ENCODE measurements around the gene GID4. TPM values are rescaled to one million over a fixed set of nuclear protein-coding genes. Genes with fewer than 3 reads are reported as not detected.

The GID4 gene
- total RNA-seq, 2 experiments from 2014 or later: 3.4 to 3.7 TPM

DNA sequence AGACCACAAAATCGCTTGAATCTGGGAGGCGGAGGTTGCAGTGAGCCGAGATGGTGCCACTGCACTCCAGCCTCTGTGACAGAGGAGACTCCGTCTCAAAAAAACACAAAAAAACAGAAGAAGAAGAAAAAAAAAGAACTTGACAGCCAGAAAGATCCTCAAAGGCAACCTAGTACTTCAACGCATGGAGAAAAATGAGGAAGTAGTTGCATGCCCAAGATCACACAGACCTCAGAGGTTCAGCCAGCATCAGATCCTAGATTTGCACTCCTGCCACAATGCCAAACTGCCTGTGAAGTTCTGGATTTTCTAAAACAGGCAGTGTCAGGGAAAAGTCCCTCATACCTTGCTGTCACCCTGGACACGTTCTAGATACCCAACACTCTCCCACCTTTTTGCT is 1.7 kb upstream of the GID4 start:
- Histone ChIP-seq H3K27ac (ENCODE audit: low read depth in 1 of 2, low read length in 2 of 2) (no peak overlapping the region), H3K9me3 (ENCODE audit: control insufficient read depth in 1 of 2, insufficient read depth in 1 of 2, low read length in 2 of 2) (no peaks in the 10 kb centered on the region), H3K4me1 (ENCODE audit: insufficient read depth, low read length) (peaks cover 43% of the 10 kb centered on the region), H3K27me3 (ENCODE audit: control insufficient read depth in 1 of 2, insufficient read depth in 2 of 2, low read length in 2 of 2) (no peaks in the 10 kb centered on the region), H3K4me3 (ENCODE audit: low read length) (no peak overlapping the region), H3K36me3 (ENCODE audit: insufficient read depth, low read length) (no peaks in the 10 kb centered on the region)
- peaks cover 11% of the 10 kb centered on the region for H3K36me3 Mint-ChIP-seq (ENCODE audit: low read depth)
- ChIA-PET POLR2A (interaction anchor here (2.8 kb wide), 1 partner anchor 65 kb away, joined by 8 read pairs; the partner anchor contains the start of genes DRC3 and TOM1L2), CTCF (no interaction called here)
- ATAC-seq (ENCODE audit: poor library complexity) (no peak), DNase-seq (peak in 2 of 14 experiments; percentile 31 to 34)
- peaks cover 62% of the 10 kb centered on the region for H3K4me1 Mint-ChIP-seq (ENCODE audit: low read depth)
- intact Hi-C loops (cut with DNase I, micrococcal nuclease): loop anchor here (2.0 to 10.0 kb wide), 4 partner anchors 283 to 680 kb away; partner anchors contain the start of gene MED9 (in 1 of the 2)
- peak overlapping the region; percentile 100 for H3K4me3 Mint-ChIP-seq
- TF ChIP-seq, protein P1, sequence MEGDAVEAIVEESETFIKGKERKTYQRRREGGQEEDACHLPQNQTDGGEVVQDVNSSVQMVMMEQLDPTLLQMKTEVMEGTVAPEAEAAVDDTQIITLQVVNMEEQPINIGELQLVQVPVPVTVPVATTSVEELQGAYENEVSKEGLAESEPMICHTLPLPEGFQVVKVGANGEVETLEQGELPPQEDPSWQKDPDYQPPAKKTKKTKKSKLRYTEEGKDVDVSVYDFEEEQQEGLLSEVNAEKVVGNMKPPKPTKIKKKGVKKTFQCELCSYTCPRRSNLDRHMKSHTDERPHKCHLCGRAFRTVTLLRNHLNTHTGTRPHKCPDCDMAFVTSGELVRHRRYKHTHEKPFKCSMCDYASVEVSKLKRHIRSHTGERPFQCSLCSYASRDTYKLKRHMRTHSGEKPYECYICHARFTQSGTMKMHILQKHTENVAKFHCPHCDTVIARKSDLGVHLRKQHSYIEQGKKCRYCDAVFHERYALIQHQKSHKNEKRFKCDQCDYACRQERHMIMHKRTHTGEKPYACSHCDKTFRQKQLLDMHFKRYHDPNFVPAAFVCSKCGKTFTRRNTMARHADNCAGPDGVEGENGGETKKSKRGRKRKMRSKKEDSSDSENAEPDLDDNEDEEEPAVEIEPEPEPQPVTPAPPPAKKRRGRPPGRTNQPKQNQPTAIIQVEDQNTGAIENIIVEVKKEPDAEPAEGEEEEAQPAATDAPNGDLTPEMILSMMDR (IDR thresholded peaks at IDR 0.05): no peak
- H3K27ac Mint-ChIP-seq: peak overlapping the region; percentile 91
- H3K9me3 Mint-ChIP-seq: no peaks in the 10 kb centered on the region
- no peaks in the 10 kb centered on the region for H3K27me3 Mint-ChIP-seq

DNA sequence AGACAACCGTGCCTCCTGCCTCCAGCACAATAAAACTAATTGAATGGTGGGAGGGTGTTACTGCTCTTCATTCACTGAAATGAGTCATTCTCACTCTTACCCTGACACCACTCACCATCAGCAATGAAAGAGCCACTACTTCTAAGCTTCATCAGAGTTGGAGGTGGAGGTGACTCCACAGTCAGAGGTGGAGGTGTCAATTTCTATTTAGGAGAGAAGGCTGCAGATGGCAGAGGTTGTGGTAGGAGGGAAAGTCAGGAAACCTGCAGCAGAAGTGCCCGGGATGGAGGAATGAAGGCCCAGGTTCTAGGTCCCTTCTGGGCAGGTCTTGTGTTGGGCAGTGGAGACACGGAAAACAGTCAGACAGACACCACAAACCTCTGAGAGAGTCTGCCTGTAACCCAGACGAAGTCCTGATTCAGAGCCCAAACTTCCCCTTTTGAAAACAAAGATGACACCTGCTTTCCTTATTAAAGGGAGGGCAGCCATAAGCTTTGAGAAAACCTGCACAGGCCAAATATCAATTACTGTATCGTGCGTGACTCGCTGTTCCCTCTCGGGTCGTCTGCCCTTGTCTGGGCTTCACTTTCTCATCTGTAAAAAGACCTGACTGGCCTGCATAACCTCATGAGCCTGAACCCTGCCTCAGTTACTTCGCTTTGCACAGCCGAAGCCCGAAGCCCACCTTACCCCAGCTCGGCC is 908 bp upstream of the GID4 start:
- Histone ChIP-seq H3K4me3 (ENCODE audit: low read length) (peak overlapping the region; percentile 93), H3K27me3 (ENCODE audit: control insufficient read depth in 1 of 2, insufficient read depth in 2 of 2, low read length in 2 of 2) (no peaks in the 10 kb centered on the region), H3K27ac (ENCODE audit: low read depth in 1 of 2, low read length in 2 of 2) (peak overlapping the region; percentile 72 to 74), H3K9me3 (ENCODE audit: control insufficient read depth in 1 of 2, insufficient read depth in 1 of 2, low read length in 2 of 2) (no peaks in the 10 kb centered on the region), H3K4me1 (ENCODE audit: insufficient read depth, low read length) (peaks cover 40% of the 10 kb centered on the region), H3K36me3 (ENCODE audit: insufficient read depth, low read length) (no peaks in the 10 kb centered on the region)
- Mint-ChIP-seq H3K27me3 (no peaks in the 10 kb centered on the region), H3K4me3 (peak overlapping the region; percentile 100), H3K27ac (peak overlapping the region; percentile 91), H3K36me3 (ENCODE audit: low read depth) (peaks cover 11% of the 10 kb centered on the region), H3K4me1 (ENCODE audit: low read depth) (peaks cover 59% of the 10 kb centered on the region), H3K9me3 (no peaks in the 10 kb centered on the region)
- TF ChIP-seq, protein P1 (IDR thresholded peaks at IDR 0.05): no peak
- ChIA-PET CTCF (no interaction called here), POLR2A (interaction anchor here (0.6 to 2.8 kb wide), 2 partner anchors 11 to 66 kb away, joined by 3 to 8 read pairs; partner anchors contain the start of genes DRC3 and TOM1L2)
- DNase-seq: peak in 4 of 14 experiments; percentile 15 to 67 (median 36)
- intact Hi-C loops (cut with DNase I, micrococcal nuclease): loop anchor here (2.0 to 10.0 kb wide), 7 partner anchors 51 to 995 kb away; partner anchors contain the start of genes ALKBH5 (in 1 of the 2), DRC3 (in 1 of the 2), MED9 (in 1 of the 2) and MPRIP (in 1 of the 2)
- ATAC-seq (ENCODE audit: poor library complexity): no peak

DNA sequence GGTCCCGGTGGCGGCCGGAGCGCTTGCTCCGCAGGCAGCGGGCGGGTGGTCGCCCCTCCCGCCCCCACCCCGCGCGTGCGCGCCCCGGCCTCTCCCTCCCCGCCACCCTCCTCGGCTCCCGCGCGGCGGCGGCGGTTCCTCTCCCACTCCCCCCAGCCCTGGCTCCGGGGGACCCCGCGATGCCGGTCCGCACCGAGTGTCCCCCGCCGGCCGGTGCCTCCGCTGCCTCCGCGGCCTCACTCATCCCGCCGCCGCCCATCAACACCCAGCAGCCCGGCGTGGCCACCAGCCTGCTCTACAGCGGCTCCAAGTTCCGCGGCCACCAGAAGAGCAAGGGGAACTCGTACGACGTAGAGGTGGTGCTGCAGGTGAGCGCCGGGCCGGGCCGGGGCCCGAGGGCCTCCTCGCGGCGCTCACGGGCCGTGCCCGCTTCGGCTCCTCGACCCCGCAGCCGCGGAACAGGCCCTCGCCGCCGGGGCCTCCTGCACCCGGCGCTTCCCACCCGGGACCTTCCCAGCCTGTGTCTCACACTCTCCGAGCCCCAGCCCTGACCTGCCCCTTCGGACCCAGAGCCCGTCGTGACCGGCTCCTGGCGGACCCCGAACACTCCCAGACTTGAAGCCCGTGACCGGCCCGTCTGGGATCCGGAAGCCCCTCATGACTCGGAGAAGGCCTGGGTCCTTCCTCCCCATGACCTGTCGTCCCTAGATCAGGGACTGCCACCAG is 490 bp downstream of the GID4 start:
- peak overlapping the region; percentile 42 to 72 for H3K27ac ChIP-seq (ENCODE audit: low read depth in 1 of 2, low read length in 2 of 2)
- peak in 3 of 14 experiments; percentile 11 to 25 (median 17) for DNase-seq

More for the DNA sequence above, 490 bp downstream of the GID4 start:
- TF ChIP-seq, protein P1 (IDR thresholded peaks at IDR 0.05): no peak
- intact Hi-C loops (cut with DNase I, micrococcal nuclease): loop anchor here (1.0 to 10.0 kb wide), 9 partner anchors 49 to 997 kb away; partner anchors contain the start of genes DRC3 (in 2 of the 2), TOM1L2 (in 2 of the 2), ALKBH5 (in 1 of the 2) and MED9 (in 1 of the 2)
- H3K4me3 Mint-ChIP-seq: peak overlapping the region; percentile 100
- POLR2A ChIA-PET: interaction anchor here (2.8 kb wide), 1 partner anchor 67 kb away, joined by 8 read pairs; the partner anchor contains the start of genes DRC3 and TOM1L2
- peaks cover 11% of the 10 kb centered on the region for H3K36me3 Mint-ChIP-seq (ENCODE audit: low read depth)
- peaks cover 54% of the 10 kb centered on the region for H3K4me1 Mint-ChIP-seq (ENCODE audit: low read depth)
- Histone ChIP-seq H3K4me1 (ENCODE audit: insufficient read depth, low read length) (peaks cover 34% of the 10 kb centered on the region), H3K9me3 (ENCODE audit: control insufficient read depth in 1 of 2, insufficient read depth in 1 of 2, low read length in 2 of 2) (no peaks in the 10 kb centered on the region), H3K4me3 (ENCODE audit: low read length) (peak overlapping the region; percentile 93), H3K36me3 (ENCODE audit: insufficient read depth, low read length) (no peaks in the 10 kb centered on the region), H3K27me3 (ENCODE audit: control insufficient read depth in 1 of 2, insufficient read depth in 2 of 2, low read length in 2 of 2) (no peaks in the 10 kb centered on the region)
- H3K27ac Mint-ChIP-seq: peak overlapping the region; percentile 91
- peak; percentile 39 for ATAC-seq (ENCODE audit: poor library complexity)
- H3K27me3 Mint-ChIP-seq: no peaks in the 10 kb centered on the region
- CTCF ChIA-PET: no interaction called here
- no peaks in the 10 kb centered on the region for H3K9me3 Mint-ChIP-seq

Data from CD4-positive, alpha-beta T cell (primary cell).